HG02870 (cell line): ENCODE results near the gene FAM229A.

Experiments used
- ATAC-seq: cut with Tn5 transposase; IDR thresholded peaks from one replicate; pipeline ENCODE4 v1.9.1; 2021; ENCODE audit warnings: mild to moderate bottlenecking, moderate library complexity; ENCODE audit not compliant: unreplicated experiment

FAM229A gene

GRCh38 chr1:32332290-32333079 is 29.8 kb downstream of the FAM229A start:
- ATAC-seq, result no peak

- ATAC-seq, result no peak
These were observed 30.7 kb downstream of the FAM229A start for GRCh38 chr1:32331549-32331948.

- ATAC-seq, result no peak
These were observed 31.6 kb downstream of the FAM229A start for GRCh38 chr1:32330558-32331151.

GRCh38 chr1:32329931-32330466 is 32.3 kb downstream of the FAM229A start:
- no peak for ATAC-seq

- no peak for ATAC-seq
These were observed 35.1 kb downstream of the FAM229A start for GRCh38 chr1:32327204-32327603.

- no peak for ATAC-seq
These were observed 40.5 kb downstream of the FAM229A start for GRCh38 chr1:32321712-32322291.

GRCh38 chr1:32318127-32318869 is 44.0 kb downstream of the FAM229A start:
- no peak for ATAC-seq

GRCh38 chr1:32316903-32317277 is 45.4 kb downstream of the FAM229A start:
- no peak for ATAC-seq

GRCh38 chr1:32311709-32312393 is 50.4 kb downstream of the FAM229A start:
- no peak for ATAC-seq
